Activated T-cell treated with anti-CD3 and anti-CD28 coated beads, Interleukin-2, amount 50 U/mL, for 24 hours (primary cell): ENCODE data around the gene PHF10.
"Not testable (repeated sequence)": the region's sequence is repeated elsewhere in the genome, so short reads cannot be mapped to it uniquely, and the experiment has no call there.

Source experiments
- DNase-seq: peaks from one replicate; pipeline ENCODE4 v3.0.0-alpha.2; 2020
- H3K27ac Mint-ChIP-seq: 2 replicates; pipeline ENCODE4 v1.8.0; 2020; ENCODE audit warnings: mild to moderate bottlenecking, mixed read lengths
- H3K27me3 Mint-ChIP-seq: 2 replicates; pipeline ENCODE4 v1.8.0; 2020; ENCODE audit warnings: mixed read lengths
- H3K36me3 Mint-ChIP-seq: 2 replicates; pipeline ENCODE4 v1.8.0; 2020; ENCODE audit warnings: low read depth, mixed read lengths
- H3K4me1 Mint-ChIP-seq: 2 replicates; pipeline ENCODE4 v1.8.0; 2020; ENCODE audit warnings: low read depth, mixed read lengths
- H3K4me3 Mint-ChIP-seq: 2 replicates; pipeline ENCODE4 v1.8.0; 2020; ENCODE audit warnings: mild to moderate bottlenecking, moderate library complexity, mixed read lengths
- H3K9me3 Mint-ChIP-seq: 2 replicates; pipeline ENCODE4 v1.8.0; 2020; ENCODE audit warnings: mixed read lengths

PHF10 gene

GRCh38 chr6:169724494-169725124 is at the start of gene PHF10:
TSS of gene PHF10 (minus strand) at chr6:169724500. CDS start at chr6:169723931, 569 bp downstream.
- peak; percentile 85 for DNase-seq
- peak within 1 kb of the TSS; percentile 88 for H3K4me3 Mint-ChIP-seq
- H3K9me3 Mint-ChIP-seq, result no peaks in the 10 kb centered on the region
- H3K36me3 Mint-ChIP-seq, result peaks cover 27% of the 10 kb centered on the region
- H3K27me3 Mint-ChIP-seq, result no peaks in the 10 kb centered on the region
- peaks cover 37% of the 10 kb centered on the region for H3K4me1 Mint-ChIP-seq
- peak within 1 kb of the TSS; percentile 94 for H3K27ac Mint-ChIP-seq

- Mint-ChIP-seq H3K4me1 (no peaks in the 10 kb centered on the region), H3K9me3 (no peaks in the 10 kb centered on the region), H3K36me3 (peaks cover 89% of the 10 kb centered on the region), H3K4me3 (no peak overlapping the region), H3K27ac (no peak overlapping the region), H3K27me3 (no peaks in the 10 kb centered on the region)
- no peak for DNase-seq
These were observed 42.8 kb upstream of the PHF10 start for GRCh38 chr6:169766921-169767736.

GRCh38 chr6:169766232-169766631 is 41.9 kb upstream of the PHF10 start:
- no peak overlapping the region for H3K27ac Mint-ChIP-seq
- no peaks in the 10 kb centered on the region for H3K4me1 Mint-ChIP-seq
- no peak for DNase-seq
- no peaks in the 10 kb centered on the region for H3K27me3 Mint-ChIP-seq
- no peaks in the 10 kb centered on the region for H3K9me3 Mint-ChIP-seq
- H3K36me3 Mint-ChIP-seq, result peaks cover 87% of the 10 kb centered on the region
- no peak overlapping the region for H3K4me3 Mint-ChIP-seq

GRCh38 chr6:169765789-169766188 is 41.5 kb upstream of the PHF10 start:
- peaks cover 91% of the 10 kb centered on the region for H3K36me3 Mint-ChIP-seq
- not testable (repeated sequence) for H3K4me3 Mint-ChIP-seq, DNase-seq, H3K27me3 Mint-ChIP-seq, H3K27ac Mint-ChIP-seq, H3K4me1 Mint-ChIP-seq, H3K9me3 Mint-ChIP-seq

- Mint-ChIP-seq H3K27ac (no peak overlapping the region), H3K4me1 (no peaks in the 10 kb centered on the region), H3K27me3 (no peaks in the 10 kb centered on the region), H3K36me3 (peaks cover 95% of the 10 kb centered on the region), H3K9me3 (no peaks in the 10 kb centered on the region), H3K4me3 (no peak overlapping the region)
- no peak for DNase-seq
These were observed 39.6 kb upstream of the PHF10 start for GRCh38 chr6:169763881-169764280.

GRCh38 chr6:169763308-169763707 is 39.0 kb upstream of the PHF10 start:
- Mint-ChIP-seq H3K27ac (no peak overlapping the region), H3K36me3 (peaks cover 95% of the 10 kb centered on the region)

GRCh38 chr6:169755162-169755561 is 30.9 kb upstream of the PHF10 start:
- H3K27me3 Mint-ChIP-seq, result no peaks in the 10 kb centered on the region
- H3K9me3 Mint-ChIP-seq, result no peaks in the 10 kb centered on the region
- H3K36me3 Mint-ChIP-seq, result peaks cover 62% of the 10 kb centered on the region
- H3K4me1 Mint-ChIP-seq, result peaks cover 23% of the 10 kb centered on the region
- H3K4me3 Mint-ChIP-seq, result no peak overlapping the region
- H3K27ac Mint-ChIP-seq, result peak overlapping the region; percentile 27
- DNase-seq, result no peak

More at GRCh38 chr6:169763308-169763707, 39.0 kb upstream of the PHF10 start:
- H3K4me1 Mint-ChIP-seq, result no peaks in the 10 kb centered on the region
- DNase-seq, result no peak
- no peak overlapping the region for H3K4me3 Mint-ChIP-seq
- H3K27me3 Mint-ChIP-seq, result no peaks in the 10 kb centered on the region
- H3K9me3 Mint-ChIP-seq, result no peaks in the 10 kb centered on the region

- Mint-ChIP-seq H3K27ac (peak overlapping the region; percentile 93), H3K36me3 (peaks cover 47% of the 10 kb centered on the region), H3K9me3 (no peaks in the 10 kb centered on the region), H3K27me3 (no peaks in the 10 kb centered on the region), H3K4me3 (peak overlapping the region; percentile 99), H3K4me1 (peaks cover 33% of the 10 kb centered on the region)
- DNase-seq, result no peak
These were observed 27.8 kb upstream of the PHF10 start for GRCh38 chr6:169752074-169752623.

GRCh38 chr6:169751242-169752073 is 27.2 kb upstream of the PHF10 start, which contains the start of the genes DYNLT2 and ERMARD:
TSS of gene DYNLT2 (minus strand) at chr6:169751572. CDS start at chr6:169751458, 114 bp downstream.
TSS of gene ERMARD (plus strand) at chr6:169751622. CDS start at chr6:169751658, 36 bp downstream.
- H3K27ac Mint-ChIP-seq, result peak within 1 kb of the TSS; percentile 99
- peaks cover 33% of the 10 kb centered on the region for H3K4me1 Mint-ChIP-seq
- H3K9me3 Mint-ChIP-seq, result no peaks in the 10 kb centered on the region
- DNase-seq, result peak; percentile 98
- H3K4me3 Mint-ChIP-seq, result peak within 1 kb of the TSS; percentile 99
- no peaks in the 10 kb centered on the region for H3K27me3 Mint-ChIP-seq
- H3K36me3 Mint-ChIP-seq, result peaks cover 40% of the 10 kb centered on the region

GRCh38 chr6:169746556-169746955 is 22.3 kb upstream of the PHF10 start:
- H3K36me3 Mint-ChIP-seq, result peaks cover 26% of the 10 kb centered on the region
- no peaks in the 10 kb centered on the region for H3K27me3 Mint-ChIP-seq
- H3K9me3 Mint-ChIP-seq, result peaks cover 6% of the 10 kb centered on the region
- peaks cover 16% of the 10 kb centered on the region for H3K4me1 Mint-ChIP-seq
- no peak overlapping the region for H3K27ac Mint-ChIP-seq
- no peak for DNase-seq
- H3K4me3 Mint-ChIP-seq, result no peak overlapping the region

- DNase-seq, result no peak
- no peak overlapping the region for H3K4me3 Mint-ChIP-seq
- H3K27ac Mint-ChIP-seq, result no peak overlapping the region
- H3K27me3 Mint-ChIP-seq, result no peaks in the 10 kb centered on the region
- peaks cover 18% of the 10 kb centered on the region for H3K36me3 Mint-ChIP-seq
- H3K9me3 Mint-ChIP-seq, result peaks cover 6% of the 10 kb centered on the region
- H3K4me1 Mint-ChIP-seq, result peaks cover 12% of the 10 kb centered on the region
These were observed 21.1 kb upstream of the PHF10 start for GRCh38 chr6:169745405-169745804.

GRCh38 chr6:169741344-169741743 is 17.0 kb upstream of the PHF10 start:
- no peak for DNase-seq
- H3K9me3 Mint-ChIP-seq, result peaks cover 6% of the 10 kb centered on the region
- H3K4me3 Mint-ChIP-seq, result no peak overlapping the region
- no peaks in the 10 kb centered on the region for H3K36me3 Mint-ChIP-seq
- H3K4me1 Mint-ChIP-seq, result peaks cover 5% of the 10 kb centered on the region
- H3K27me3 Mint-ChIP-seq, result peaks cover 3% of the 10 kb centered on the region
- no peak overlapping the region for H3K27ac Mint-ChIP-seq

GRCh38 chr6:169738976-169739529 is 14.8 kb upstream of the PHF10 start:
- no peak overlapping the region for H3K4me3 Mint-ChIP-seq
- H3K4me1 Mint-ChIP-seq, result peaks cover 5% of the 10 kb centered on the region
- DNase-seq, result no peak
- H3K27me3 Mint-ChIP-seq, result peaks cover 22% of the 10 kb centered on the region
- H3K36me3 Mint-ChIP-seq, result no peaks in the 10 kb centered on the region
- H3K9me3 Mint-ChIP-seq, result no peaks in the 10 kb centered on the region
- no peak overlapping the region for H3K27ac Mint-ChIP-seq
